ENCODE measurements around the gene MMP23B.
"Not testable (repeated sequence)": the region's sequence is repeated elsewhere in the genome, so short reads cannot be mapped to it uniquely, and the experiment has no call there.

MMP23B gene

DNA sequence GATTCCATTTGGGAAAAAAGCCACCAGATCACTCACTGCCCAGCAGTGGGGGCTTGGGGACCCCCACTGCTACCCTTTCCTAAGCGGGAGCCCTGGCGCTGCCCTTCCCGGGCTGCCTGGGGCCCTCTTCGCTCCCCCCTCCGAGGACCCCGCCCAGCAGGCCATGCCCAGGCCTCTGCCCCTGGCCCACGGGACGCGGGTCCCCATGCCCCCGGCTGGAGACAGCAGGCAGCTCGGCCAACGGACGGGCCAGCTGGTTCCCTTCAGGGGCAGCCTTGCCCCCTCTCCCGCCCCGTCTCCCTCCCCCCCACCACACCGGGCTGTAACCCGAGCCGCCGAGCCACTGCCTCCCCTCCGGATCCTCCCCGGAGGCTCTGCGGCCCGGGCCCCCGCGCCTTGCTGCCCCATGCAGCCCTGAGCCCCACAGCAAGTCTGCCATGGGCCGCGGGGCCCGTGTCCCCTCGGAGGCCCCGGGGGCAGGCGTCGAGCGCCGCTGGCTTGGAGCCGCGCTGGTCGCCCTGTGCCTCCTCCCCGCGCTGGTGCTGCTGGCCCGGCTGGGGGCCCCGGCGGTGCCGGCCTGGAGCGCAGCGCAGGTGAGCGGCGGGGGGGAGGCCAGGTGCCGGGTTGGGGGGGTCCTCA is at the start of gene MMP23B:
TSS of gene MMP23B (plus strand) at position 392 of the 639 bp plus-strand sequence. CDS start at position 438, 46 bp downstream.
- DNase-seq, result no peak

DNA sequence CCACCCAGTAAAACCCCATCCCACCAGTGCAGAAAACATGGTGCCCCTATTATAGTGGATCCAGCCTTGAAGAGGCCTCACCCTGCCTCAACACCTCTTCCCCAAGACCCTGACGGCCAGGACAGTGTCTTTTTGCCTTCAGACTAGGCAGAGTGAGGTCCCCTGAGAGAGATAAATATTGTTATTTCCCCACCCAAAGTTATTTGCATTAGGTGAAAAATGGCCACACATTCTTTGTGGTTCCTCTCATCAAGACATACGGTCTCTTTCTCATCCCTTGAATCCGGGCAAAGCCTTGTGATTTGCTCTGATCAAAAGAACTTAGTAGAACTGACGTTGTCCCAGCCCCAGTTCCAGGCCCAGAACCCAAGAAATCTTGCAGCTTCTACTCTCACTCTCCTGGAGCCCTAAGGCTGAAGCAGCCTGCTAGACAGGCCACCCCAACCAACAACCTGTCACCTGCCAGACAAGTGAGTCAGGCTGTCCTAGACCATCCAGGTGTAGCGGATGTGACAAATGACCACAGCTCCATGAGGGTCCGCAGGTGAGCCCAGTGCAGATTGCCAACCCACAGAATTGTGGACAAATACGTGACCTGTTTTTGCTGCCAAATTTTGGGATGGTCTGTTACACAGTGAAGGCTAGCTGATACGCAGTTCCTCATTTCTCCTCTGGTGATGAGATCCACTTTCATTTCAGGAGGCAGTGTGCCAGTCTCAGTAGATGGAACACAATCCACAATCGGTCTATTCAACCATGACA is 49.2 kb upstream of the MMP23B start:
- no peak for DNase-seq

DNA sequence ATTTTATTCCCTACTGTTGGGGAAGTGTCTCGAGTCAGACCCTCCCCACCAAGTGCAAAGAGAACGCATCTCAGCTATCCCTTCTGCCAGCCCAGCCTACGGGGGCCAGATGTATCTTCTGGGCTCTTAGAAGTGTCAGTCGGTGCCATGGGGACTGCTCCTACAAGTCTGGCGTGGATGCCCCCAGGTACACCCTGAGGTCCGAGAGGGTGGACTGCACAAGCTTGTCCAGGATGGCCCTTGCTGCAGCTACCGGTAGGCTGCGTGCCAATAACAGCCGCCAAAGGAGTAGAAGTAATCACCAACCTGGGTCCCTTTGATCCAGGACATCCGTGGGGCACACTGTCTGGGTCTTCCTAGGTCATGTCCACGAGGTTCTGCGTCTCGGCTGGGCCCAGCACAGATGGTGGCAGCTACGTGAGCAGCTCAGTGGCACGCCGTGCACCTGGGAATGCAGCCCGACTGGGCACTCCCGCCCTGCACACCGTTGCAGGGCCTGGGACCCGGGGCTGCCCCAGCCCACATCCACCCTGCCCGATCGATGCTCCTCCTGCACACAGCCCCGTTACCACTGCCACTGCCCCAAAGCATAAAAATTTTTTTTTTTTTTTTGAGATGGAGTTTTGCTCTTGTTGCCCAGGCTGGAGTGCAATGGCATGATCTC is 48.5 kb upstream of the MMP23B start:
- no peak for DNase-seq

DNA sequence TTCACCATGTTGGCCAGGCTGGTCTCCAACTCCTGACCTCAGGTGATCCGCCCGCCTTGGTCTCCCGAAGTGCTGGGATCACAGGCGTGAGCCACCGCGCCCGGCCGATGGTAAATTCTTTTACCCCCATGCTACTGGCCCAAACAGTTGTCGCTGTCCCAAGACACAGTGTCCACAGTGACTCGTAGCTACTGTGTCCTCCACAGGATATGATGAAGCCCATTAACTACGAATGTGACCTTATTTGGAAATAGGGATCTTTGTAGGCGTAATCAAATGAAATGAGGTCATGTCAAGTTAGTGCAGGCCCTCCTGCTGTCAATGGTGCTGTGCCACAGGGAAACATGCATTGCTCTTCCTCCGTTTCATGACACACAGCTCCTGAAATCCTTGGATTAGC is 40.5 kb upstream of the MMP23B start:
- DNase-seq, result no peak

DNA sequence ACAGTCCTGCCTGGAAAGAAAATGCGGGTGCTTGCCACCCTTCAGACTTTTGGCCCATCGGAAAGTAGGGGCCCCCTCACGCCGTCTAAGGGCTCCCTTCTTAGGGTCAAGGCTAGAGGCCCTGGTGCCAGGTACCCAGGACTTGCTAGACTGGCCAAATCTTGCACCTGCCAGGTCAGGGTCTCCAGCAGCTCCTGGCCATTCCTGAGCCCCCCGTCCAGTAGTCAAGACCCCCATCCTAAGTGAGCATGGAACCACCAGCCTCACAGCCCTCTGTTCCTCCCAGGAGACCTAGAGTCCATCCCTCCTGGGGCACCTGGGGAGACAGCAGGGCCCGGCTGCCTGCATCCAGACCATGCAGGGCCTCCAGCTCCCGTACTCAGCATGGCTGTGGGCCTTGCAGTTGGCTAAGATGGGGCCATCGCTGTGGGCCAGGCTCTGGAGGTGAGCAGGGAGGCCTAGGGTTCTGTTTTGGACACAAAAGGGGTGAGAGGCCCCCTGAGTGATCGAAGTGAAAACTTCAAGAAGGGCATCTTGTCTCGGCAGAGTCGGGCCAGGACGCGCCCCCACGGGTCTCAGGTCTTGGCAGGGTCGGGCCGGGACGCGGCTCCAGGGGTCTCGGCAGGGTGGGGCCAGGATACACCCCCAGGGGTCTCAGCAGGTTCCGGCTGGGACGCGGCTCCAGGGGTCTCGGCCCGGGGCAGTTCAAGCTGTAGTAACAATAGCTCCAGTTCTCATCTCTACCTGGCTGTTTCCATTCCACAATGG is 38.0 kb upstream of the MMP23B start:
- no peak for DNase-seq

DNA sequence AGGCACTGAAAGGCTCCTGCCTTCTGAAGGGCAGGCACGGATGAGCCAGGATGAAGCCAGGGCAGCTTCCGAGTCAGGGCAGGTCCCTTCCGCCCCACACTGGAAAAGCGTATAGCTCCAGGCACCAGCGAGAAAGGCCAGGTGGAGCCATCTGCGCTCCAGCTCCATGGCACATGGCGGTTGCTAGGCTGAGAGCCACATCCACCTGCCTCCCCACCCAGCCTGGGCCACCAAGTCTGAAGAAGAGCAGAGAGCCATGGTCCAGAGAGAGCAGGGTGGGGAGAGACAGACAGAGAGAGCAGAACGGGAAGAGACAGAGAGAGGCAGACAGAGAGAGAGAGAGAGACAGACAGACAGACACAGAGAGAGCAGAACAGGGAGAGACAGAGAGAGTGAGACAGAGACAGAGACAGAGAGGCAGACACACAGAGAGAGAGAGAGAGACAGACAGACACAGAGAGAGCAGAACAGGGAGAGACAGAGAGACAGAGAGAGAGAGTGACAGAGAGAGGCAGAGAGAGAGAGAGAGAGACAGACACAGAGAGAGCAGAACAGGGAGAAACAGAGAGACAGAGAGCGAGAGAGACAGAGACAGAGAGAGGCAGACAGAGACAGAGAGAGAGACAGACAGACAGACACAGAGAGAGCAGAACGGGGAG is 37.2 kb upstream of the MMP23B start:
- no peak for DNase-seq

DNA sequence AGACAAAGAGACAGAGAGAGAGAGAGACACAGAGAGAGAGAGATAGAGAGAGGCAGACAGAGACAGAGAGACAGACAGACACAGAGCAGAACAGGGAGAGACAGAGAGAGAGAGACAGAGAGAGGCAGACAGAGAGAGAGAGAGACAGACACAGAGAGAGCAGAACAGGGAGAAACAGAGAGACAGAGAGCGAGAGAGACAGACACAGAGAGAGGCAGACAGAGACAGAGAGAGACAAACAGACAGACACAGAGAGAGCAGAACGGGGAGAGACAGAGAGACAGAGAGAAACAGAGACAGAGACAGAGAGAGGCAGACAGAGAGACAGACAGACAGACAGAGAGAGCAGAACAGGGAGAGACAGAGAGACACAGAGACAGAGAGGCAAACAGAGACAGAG is 36.6 kb upstream of the MMP23B start:
- not testable (repeated sequence) for DNase-seq

DNA sequence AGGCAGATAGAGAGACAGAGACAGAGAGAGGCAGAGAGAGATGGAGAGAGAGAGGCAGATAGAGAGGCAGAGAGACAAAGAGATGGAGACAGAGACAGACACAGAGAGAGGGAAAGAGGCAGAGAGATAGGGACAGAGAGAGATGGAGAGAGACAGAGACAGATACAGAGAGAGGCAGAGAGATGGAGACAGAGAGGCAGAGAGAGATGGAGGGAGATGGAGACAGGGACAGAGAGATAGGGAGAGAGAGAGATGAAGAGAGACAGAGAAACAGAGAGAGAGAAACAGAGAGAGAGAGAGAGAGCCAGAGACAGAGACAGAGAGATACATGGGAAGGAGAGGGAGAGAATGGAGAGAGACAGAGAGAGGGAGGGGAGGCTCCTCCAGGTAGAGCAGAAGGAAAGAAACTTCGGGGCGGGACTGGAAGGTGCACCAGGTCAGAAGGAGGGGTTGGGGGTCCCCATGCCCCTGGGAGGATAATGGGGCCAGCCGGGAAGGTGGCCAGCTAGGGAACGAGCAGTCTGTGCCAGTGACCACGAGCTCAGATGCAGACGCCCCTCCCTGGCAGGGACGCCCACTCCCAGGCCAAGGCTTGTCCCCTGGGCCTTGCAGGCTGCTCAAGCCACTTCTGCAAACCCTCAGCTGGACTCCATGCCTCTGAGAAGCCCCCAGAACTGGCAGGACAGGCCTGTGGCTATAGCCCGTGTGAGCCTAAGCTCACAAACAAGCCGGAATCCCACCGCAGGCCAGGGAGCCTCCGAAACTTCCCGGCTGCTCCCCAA is 35.3 kb upstream of the MMP23B start:
- DNase-seq, result no peak

DNA sequence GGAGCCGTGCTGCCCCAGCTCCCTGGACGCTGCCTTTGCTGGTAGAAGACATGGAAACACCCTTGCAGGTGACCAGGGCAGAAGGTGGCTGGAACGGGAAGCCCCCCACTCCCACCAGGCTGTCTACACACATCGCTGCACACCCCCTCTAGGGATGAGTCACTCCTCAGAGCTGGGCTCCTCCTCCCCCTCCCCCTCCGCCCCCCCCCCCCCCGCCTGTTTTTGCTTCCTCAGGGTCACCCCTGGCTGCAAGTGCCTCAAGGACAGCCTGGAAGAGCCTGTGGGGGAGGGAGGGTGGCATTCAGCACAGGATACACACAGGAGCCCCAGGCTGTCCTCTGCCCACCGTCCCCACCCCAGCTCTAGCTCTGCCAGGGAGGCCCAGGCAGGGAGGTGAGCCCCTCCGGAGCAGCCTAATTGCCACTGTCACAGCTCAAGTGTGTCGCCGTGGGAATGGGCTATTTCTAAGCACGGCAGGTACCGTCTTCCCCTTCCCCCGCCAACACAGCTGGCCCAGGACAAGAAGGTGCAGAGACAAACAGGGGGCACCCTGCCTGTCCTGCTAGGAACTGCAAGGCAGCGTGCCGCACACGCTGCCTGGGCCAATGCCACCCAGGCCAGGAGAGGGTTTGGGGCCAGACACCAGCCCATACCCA is 34.6 kb upstream of the MMP23B start:
- DNase-seq, result no peak

DNA sequence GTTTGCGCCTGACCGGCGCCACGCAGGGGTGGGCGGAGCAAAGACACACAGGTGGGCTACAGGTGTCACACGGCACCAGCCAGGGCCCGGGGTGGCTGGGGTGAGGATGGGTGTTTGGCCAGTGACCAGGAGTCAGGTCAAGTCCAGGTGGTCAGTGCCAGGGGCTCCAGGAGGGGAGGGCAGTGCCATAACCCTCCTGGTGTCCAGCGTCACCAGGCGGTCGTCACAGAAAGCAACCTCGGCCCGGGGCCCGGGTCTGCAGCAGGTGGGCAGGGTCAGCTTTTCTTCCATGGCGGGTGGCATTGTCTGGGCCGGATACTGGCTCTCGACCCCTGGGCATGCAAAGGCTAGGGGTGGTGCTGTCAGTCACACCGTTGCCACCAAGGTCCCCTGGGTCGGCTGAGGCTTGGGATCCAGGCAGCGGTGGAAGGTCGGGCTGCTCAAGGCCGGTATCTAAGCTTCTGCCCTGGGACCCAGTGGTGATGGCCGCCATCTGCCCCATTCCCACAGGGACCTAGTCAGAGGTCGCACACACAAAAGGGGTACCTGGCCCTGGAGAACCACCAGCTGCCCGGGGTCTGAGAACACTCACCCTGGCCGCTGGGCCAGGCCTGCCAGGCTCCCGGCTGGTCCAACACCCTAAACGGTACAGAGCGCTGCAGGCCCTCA is 33.8 kb upstream of the MMP23B start:
- no peak for DNase-seq

DNA sequence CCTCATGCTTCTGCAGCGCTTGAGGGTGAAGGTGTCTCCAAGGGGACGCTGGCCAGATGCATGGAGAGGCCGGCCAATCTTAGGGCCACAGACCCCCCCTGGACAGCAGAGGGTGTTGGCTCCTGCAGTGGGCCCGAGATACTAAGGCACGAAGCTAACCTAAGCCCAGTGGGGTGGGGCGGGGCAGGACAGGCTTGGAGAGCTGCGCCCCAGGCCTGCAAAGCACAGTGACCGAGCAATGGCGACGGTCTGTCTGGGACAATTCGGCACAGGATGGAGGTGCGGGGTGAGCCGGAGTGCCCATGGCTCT is 33.3 kb upstream of the MMP23B start:
- DNase-seq, result no peak

DNA sequence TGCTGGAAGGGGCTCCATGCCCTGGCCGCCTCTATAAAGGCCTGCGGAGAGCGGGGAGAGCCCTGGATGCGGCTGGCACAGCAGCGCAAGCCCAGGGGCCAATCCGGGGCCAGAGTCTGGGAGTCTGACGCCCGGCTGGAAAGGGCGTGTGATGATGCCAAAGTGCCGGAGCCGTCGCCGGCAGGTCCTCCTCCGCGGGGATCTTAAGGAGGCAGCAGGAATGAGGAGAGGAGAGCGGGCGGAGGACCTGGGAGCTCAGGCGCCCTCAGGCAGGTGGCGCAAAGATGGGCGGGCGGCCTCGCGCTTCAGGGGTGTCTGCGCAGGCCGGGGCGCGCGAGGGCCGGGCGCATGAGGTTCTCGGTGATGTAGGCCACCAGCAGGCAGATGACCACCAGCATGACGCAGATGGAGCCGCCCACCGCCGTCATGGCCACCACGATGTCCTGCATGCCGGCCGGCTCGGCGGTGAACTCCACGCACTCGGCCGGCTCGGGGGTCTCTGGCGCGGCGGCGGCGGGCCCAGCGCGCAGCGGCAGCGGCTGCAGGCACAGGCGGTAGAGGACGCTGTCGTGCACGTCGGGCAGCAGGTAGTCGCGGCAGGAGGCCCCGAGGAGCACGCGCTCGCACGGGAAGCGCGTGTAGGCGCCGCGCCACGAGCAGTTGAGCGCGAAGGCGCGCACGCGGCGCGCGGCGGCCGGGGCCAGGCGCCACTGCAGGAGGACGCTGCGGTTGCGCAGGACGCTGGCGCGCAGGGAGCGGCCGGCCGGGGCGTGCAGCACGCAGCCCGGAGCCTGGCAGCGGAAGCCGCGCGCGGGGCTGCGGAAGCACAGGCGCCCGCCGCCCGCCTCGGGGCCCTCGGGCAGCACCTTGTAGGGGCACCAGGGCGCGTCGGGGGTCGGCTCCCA is 32.7 kb upstream of the MMP23B start:
- peak in 6 of 58 donors; percentile 9 to 41 (median 18) for DNase-seq

DNA sequence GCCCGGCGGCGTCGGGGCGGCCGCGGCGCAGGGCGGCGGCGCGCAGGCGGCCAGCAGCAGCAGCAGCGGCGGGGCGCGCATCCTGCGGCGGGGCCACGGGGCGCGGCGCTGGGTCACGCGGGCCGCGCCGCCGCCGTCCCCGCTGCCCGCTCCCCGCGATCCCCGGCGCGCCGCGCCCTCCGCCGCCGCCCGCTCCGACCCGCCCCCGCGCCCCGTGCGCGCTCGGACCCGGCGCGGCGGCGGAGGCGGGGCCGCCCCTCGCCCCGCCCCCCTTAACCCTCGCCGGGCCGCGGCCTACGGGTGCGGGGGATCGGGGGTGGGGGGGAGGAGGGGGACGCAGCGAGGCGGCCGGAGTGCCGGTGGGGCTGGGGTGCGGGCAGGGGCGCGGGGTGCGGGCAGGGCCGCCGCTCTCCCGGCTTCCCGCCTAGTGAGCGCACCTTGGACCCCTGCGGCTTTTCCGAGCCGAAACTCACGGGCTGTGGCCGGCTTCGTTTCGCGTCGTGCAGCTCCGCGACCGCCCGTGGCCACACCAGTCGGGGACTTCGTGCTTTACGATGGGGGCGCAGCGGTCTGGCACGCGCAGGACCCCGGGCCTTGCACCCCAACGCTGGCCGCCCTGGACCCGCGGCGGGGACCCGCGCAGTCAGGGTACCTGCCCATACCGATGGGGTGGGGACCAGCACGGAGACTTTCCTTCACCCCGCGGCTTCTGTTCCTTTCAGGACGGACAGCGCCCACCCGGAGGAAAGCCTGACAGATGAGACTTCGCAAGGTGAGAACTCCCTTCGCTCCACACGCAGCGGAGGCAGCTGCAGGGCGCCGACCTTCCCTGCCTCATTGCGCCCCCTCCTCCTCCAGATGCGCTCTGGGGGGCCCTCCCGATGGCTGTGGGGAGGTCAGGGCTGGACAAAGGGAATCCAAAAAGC is 31.8 kb upstream of the MMP23B start, which contains the start of gene FNDC10:
TSS of gene FNDC10 (minus strand) at position 201 of the 926 bp plus-strand sequence. CDS start at position 81, 120 bp downstream.
- no peak for DNase-seq

DNA sequence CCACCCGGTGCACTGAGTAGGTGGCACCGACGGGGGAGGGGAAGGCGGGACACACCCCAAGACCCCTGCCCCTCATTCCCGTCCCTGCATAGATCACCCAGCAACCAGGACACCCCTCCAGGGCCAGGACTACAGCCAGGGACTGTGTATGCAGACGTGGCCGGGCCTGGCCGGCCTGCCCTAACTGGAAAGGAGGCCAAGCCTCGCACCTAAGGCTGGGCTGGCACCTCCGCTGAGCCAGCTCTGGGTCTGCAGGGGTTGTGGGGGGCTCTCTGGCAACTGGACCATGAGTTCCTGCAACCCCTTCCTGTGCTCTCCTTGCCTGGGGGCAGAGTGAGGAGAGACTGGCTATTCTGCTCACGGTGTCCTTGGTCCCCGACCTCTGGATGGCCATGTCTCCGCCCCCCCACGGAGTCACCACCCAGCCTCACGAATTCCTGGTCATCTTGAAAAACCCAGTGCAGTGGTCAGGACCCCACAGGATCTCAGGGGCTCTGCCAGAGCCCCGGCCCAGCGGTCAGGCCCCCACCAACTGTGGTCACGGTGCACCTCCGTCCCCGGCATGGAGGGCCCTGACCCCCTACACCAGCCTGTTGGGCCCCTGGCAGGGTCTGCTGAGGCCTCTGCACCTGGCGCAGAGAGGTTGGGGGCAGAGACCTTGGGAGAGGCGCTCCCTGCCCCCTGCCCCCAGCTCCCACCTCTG is 31.0 kb upstream of the MMP23B start:
- DNase-seq, result no peak

DNA sequence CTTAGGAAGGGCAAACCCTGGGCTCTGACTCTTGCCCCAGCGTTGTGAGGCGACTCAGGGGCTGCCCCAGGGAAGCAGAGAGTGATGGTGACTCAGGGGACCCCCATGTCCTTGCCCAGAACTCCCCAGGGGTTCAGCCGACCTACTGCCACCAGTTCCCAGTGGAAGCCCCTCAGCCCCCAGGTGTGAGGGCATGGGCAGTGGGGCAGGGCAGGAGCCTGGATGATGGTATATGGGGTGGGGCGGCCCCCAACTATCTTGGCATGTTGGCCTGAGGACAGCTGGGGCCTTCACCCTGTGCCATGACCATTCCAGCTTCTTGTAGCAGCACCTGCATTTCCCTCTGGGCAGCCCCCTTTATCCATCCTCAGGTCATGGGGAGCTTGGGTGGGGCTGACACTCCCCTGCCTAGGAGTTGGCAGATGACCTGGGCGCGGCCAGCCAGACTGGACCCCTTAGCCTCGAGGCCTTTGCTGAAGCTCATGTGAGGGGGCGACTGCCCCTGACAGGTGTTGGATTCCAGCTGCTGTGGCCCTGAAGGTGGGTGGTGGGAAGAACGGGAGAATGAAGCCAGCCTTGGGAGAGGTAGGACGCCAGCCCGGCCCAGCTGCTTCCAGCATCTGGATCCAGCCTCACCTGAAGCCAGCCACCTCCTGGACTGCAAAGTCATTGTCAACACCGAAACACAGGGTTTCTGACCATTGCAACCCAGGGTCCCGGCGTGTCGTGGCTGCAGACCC is 30.2 kb upstream of the MMP23B start:
- no peak for DNase-seq
